DMS 273 treated with DMSO at 0.1 percent for 48 hours (cell line): Measurements from ENCODE around the gene BTBD10.
A peak's percentile ranks its signal among the peaks of the same experiment; 100 is the strongest.
"Not testable (repeated sequence)": the region's sequence is repeated elsewhere in the genome, so short reads cannot be mapped to it uniquely, and the experiment has no call there.

Source experiments
- DNase-seq: peaks from one replicate; lab custom pipeline; 2025; lab: John Stamatoyannopoulos, UW

The BTBD10 gene

DNA sequence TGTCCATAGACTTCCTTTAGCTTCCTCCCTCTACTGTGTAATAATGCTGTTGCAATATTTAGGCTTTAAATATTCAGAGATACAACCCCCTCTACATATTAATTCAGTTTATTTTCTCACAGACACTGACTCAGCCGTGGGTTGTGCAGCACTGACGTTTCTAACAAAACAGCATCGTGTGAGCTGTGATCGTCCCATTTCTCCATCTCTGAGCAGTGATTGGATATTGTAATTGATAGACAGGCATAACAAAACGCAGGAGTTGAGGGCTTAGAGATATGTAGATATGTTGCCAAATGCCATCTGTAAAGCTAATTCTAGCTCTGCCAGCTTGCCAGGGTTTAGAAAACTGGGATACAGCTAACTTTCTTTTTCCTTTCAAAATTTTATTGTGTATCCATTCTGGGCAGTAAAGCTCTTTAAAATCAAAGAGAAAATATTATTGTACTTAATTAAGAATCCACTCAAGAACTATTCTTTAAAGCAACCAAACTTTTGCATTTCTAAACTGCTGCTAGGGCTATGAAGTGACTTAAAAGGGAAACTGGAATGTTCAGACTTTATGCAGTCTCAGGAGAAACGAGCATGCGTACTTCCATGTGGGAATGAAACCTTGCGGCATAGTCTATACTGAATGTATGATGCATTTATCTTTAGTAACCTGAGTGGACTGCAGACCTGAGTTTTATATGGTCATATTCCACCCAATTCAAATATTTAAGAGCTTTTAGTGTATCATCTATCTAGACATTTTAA is 22.7 kb downstream of the BTBD10 start:
- peak; percentile 78 for DNase-seq

DNA sequence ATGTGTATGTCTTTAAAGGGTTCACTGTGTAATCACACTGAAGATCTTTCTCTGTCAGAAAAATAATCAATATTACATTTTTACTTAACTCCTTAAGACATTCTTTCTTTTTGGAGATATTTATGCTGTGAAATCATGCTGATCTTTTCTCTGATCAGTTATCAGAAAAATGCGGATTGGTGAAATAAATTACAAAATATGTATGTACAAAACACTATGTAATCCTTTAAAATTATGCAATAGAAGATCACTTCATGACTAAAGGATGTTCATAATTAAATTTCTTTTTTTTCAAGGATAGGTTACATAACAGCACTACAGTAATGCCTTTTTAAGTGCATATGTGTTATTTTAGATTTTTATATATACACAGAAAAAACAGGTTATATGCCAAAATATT is 24.7 kb downstream of the BTBD10 start:
- DNase-seq, result no peak

DNA sequence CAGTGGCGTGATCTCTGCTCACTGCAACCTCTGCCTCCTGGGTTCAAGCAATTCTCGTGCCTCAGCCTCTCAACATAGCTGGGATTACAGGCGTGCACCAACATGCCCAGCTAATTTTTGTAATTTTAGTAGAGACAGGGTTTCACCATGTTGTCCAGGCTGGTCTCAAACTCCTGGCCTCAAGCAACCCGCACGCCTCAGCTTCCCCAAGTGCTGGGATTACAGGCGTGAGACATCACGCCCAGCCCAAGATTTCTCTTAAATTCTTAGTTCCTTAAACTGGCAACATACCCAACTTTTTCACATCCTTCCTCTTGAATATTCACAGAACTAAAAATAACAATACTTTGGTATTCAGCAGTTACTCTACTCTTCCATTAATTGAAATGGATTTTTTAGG is 26.2 kb downstream of the BTBD10 start:
- not testable (repeated sequence) for DNase-seq

DNA sequence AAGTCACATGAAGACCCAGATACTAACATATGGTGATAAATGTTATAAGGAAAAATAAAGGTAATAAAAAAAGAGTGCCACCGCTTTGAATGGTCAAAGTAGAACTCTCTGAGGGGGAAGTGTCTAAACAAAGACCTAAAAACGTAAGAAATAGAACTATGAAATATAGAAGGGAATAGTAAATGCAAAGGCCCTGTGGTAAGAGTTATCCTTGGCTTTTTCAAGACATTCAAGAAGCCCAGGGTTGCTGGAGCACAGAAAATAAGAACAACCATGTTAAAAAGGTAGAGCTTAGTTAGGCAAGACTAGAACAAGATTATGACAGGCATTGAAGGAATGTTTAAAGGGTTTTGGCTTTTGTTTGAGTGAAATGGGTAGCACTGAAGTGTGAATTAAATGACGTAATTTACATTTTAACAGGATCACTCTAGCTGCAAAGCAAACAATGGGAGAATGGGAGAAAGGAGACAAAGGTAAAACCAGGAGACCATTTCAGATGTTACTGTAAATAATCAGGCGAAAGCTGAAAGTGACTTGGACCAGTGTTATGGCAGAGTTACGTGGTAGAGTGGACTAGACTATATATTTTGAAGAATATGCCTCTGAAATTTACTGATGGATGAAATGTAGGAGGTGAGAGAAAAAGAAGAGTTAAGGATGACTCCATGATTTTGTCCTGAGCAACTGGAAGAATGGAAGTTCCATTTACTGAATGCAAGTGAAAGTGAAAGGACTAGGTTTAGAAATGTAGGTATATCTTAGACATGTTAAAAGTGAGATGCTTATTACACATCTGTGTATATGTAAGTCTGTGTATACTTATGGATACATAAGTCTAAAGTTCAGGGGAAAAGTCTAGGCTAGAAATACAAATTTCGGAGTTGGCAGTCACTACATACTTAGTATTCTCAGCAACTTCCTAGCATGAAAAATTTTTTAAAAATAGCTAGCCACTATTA is 28.5 kb downstream of the BTBD10 start:
- DNase-seq, result no peak

DNA sequence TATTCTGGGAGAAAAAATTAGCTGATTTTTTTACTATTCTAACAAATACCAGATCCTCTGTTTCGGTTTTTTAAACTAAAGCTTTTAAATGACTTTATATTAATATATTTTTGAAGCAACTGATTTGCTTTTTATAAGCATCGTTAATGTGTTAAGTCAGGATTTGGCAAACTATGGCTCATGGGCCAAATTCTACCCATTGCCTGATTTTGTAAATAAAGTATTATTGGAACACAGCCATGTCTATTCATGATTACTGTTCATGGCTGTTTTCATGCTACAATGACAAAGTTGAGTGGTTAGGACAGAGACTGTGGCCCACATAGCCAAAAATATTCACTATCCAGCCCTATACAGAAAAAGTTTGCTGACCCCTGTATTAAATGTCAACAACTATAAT is 29.6 kb downstream of the BTBD10 start:
- no peak for DNase-seq

DNA sequence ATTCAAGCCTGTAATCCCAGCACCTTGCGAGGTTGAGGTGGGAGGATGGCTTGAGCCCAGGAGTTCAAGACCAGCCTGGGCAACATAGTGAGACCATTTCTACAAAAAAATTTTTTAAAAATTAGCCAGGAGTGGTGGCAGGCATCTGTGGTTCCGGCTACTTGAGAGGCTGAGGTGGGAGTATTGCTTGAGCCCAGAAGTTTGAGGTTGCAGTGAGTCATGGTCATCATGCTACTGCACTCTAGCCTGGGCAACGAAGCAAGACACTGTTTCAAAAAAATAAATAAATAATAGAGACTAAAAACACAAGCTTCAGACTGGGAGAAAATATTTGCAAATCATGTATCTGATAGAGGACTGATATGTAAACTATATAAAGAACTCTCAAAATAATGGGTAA is 33.2 kb downstream of the BTBD10 start:
- no peak for DNase-seq

DNA sequence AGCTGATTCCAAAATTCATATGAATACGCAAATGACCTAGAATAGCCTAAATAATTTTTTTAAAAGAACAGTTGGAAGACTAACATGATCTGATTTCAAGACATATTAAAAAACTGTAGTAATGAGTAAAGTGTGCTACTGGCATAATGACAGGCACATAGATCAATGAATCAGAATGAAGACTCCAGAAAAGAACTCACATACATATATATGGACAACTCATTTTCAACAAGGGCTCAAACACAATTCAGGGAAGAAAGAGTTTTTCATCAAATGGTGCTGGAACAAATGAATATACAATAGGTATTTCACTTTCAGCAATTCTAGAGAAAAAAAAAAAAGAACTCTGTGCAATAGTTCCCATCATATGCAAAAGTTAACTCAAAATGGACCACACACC is 33.7 kb downstream of the BTBD10 start:
- no peak for DNase-seq

DNA sequence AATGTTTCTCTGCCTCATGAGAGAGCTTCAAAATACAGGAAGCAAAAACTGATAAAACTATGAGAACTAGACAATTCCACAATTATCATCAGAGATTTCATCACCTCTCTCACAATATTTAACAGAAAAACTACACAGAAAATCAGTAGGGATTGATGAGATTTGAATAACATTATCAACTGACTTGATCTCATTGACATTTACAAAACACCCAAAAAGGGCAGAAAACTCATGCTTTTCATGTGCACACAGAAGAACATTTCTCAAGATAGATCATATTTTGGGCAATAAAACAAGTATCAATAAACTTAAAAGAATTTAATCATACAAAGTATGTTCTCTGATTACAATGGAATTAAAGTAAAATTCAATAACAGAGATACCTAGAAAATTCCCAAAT is 35.6 kb downstream of the BTBD10 start:
- no peak for DNase-seq

DNA sequence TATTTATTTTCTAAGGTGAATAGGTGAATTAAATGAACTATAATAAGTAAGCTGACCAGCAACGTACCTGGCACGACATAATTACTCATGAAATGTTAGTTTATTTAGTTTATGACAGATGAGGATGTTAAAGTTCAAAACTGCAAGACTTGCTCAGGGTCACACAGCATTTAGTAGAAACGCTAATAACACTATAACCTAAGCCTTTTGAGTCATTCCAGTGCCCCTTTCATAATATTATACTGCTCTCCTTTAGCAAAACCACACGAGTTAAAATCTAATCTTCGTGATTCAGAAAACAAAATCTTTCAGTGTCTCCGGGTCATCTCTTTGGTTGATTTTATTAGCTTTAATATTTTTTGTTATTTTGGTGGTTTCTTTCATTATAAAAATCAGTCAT is 39.6 kb downstream of the BTBD10 start:
- DNase-seq, result no peak

DNA sequence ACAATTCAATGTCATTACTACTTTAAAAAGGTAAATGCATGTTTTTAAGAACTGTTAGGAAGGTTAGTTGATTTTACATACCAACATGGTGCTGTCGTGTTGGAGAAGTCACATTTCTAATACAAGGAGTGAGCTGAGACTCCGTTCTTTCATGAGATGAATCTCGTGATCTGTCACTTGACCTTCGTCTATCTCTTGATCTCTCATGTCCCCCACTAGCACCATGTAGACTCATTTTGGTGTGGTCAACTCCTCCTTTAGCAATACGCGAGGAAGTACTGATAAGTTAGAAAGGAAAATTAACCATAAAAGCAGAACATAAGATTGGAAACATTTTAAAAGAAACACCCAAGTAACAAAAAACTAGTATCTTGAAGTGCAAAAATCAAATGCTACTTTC is 41.5 kb downstream of the BTBD10 start:
- DNase-seq, result no peak

DNA sequence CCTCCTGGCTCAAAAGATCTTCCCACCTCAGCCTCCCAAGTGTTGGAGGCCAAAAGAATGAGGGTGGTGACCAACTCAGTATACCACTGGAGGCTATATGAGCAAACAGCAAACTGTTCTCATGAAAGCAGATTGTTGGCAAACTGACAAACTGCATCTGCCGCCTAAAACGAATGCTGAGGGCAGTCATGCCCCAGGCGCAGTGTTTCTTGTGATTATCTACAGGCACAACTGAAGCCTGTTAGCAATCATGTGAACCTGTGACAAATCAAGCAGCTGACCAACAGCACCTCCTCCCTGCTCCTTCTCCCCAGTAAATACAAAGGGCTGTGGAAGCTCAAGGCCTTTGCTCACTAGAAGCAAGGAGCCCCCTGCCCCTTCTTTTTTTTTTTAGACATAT is 47.8 kb downstream of the BTBD10 start:
- no peak for DNase-seq

DNA sequence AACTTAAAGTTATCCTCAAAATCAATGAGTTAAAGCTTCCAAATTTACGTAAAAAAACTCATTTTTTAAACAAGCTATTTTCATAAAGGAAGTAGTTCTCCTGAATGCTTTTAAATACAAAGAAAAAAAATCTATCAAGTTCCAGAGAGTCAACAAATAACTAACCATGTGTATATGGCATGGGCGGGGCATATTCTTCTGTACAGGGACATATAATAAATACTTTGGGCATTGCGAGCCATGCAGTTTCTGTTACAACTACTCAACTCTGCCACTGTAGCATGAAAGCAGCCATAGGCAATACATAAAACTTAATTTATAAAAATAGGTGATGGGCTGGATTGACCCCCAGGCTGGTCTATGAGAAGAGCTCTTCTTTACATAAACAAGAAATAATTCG is 57.8 kb downstream of the BTBD10 start:
- DNase-seq, result no peak

DNA sequence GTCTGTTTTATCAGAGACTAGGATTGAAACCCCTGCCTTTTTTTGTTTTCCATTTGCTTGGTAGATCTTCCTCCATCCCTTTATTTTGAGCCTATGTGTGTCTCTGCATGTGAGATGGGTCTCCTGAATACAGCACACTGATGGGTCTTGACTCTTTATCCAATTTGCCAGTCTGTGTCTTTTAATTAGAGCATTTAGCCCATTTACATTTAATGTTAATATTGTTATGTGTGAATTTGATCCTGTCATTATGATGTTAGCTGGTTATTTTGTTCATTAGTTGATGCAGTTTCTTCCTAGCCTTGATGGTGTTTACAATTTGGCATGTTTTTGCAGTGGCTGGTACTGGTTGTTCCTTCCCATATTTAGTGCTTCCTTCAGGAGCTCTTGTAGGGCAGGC is 64.7 kb downstream of the BTBD10 start:
- DNase-seq, result not testable (repeated sequence)

DNA sequence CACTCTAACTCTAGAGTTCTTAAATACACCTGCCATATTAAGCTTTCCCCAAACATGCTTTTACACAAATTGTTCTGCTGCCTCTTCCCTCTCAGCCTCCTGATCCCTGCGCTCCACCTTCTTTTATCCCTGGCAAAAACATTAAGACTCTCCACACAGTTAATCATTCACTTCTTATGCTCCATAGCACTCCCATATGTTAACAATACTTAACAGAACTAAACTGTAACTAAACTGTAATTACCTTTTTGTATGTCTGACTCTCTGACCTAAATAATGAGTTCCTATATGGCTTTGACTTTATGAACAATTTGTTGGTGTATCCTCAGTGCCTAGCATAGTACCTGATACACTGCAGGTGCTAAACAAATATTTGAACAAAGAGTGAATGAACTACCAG is 71.8 kb downstream of the BTBD10 start:
- DNase-seq, result no peak

DNA sequence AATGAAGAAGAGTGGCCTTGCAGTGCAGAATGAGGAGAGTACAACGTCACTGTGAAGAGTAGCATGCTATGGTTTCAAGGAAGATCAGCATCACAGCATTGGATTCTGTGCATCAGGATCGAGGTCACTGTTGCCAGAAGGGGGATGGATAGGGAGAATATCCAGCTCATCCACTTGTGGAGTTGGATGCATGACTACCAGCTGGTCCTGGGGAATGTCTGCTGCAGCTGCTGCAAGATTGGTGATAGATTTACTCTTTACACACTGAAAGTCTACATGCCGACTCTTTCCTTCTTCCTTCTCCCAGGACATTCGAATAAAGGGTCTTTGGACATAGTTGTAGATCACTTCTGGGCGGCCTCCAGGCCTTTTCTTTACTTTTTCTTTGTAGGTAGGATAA is 74.3 kb downstream of the BTBD10 start:
- no peak for DNase-seq

DNA sequence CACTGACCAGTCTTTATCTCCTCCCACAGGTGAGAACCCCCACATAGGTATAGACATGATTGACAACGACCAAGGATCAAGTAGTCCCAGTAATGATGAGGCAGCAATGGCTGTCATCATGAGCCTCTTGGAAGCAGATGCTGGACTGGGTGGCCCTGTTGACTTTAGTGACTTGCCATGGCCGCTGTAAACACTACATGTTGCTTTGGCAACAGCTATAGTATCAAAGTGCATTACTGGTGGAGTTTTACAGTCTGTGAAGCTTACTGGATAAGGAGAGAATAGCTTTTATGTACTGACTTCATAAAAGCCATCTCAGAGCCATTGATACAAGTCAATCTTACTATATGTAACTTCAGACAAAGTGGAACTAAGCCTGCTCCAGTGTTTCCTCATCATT is 76.5 kb downstream of the BTBD10 start:
- no peak for DNase-seq

DNA sequence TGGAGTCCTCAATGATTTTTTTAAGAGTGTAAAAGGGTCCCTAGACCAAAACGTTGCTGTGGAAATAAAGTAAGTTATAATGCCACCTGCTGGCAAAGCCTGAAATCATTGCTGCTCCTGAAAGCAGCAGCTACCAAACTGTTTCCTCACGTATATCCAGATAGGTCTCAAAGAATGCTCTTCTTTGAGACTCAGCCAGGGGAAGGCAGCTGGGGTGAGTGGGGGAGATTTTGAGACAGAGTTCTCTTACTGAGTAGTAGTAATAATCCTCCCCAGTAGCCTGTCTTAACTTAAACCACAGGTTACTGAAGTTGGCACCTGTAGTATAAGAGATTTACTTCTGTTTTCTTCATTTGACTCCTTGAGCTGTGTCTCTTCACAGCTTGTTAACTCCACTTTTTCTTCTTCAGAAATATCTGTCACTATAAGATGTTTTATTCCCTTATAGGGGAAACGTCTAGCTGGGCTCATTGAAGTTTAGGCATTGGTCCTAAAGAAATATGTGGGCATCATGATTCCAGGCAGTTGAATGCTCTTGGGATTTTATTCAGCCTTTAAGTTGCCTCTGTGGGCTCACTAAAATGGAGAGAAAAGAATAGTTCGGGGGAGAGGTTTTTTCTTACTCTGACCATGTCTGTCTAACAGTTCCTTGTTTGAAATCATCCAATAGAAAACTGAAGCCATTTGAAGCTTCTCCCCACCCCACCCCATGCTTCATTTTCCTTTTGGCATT is 77.9 kb downstream of the BTBD10 start:
- no peak for DNase-seq

DNA sequence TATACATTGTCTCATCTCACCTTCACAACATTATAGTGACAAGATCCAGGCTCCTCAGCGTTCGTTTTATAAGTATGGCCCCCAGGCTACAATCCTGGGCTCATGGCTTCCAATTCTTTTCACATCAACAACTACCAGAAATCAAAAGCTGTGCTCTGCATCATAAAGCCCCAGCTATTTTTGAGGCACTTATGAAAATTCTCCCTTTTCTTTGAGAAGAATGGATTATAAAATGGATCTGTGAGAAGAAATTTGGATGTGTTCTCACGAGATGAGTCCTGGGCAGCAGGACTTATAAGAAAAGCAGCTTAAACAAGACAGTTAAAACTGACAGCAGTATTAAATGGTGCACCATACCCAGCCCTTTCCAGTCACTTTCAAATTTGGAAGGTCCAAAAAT is 80.3 kb downstream of the BTBD10 start:
- DNase-seq, result no peak

DNA sequence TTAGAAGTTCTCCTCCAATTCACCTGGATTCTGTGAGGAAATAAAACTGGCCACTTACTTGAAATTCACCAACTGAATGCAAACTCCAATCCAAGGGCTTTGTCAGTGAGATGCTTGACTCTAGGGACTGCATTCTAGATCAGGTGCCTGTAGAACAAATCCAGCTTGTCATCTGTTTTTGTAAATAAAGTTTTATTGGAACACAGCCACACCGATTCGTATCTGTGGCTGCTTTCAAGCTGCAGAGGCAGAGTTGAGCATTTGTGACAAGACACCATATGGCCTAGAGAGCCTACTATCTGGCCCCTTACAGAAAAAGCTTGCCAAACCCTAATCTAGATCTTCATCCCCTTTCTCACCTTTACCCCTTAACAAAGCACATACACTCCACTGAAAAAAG is 82.3 kb downstream of the BTBD10 start:
- no peak for DNase-seq

DNA sequence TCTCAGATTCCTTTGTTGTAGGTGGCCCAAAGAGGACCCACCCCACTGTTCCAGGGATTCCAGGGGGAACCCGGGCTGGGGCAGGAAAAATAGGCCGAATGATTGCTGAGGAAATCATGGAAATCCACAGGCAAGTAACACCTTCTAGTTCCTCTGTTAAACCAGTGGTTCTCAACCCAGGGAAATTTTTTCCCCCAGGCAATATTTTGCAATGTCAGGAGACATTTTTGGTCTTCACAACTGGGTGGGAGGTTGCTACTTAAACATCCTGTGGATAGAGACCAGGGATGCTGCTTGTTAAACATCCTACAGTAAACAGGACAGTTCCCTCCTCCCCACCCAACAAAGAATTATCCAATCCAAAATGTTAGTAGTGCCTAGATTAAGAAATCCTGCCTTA is 84.7 kb downstream of the BTBD10 start:
- no peak for DNase-seq

DNA sequence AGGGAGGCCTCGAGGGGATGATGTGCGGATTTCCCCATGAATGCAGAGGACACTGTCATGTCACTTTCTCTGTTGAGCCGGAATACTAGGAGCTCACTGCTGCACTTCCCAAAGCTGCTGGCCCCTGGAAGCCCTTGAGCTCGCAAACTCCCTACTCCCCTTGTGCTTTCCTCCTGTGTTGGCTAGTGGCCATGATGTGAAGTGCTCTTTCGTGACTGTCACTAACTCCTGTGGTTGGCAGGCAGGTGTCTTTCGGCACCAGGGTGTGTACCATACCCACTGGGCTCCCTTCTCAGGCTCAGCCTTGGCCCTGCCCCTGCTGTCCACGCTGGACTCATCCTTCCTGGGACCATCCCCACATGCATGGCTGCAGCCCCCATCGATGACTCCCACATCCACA is 86.2 kb downstream of the BTBD10 start:
- peak; percentile 1 for DNase-seq

DNA sequence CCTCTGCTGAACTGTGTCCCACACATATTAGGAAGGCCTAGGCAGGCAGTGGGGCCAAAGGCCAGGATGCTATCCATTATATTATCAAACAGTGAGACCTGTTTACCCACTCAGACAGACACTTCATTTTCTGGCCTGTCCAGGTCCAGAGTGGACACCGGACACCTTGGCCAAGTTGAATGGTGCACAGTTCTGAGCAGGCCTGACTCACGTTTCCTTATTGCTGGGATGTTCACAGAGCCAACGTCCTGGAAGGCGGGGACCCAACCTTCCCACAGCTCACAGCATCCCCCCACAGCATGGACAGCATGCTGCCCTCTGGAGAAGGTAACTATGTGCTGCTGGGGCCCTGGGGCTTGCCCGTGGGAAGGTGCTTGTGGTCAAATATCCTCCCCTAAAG is 86.6 kb downstream of the BTBD10 start:
- DNase-seq, result no peak

DNA sequence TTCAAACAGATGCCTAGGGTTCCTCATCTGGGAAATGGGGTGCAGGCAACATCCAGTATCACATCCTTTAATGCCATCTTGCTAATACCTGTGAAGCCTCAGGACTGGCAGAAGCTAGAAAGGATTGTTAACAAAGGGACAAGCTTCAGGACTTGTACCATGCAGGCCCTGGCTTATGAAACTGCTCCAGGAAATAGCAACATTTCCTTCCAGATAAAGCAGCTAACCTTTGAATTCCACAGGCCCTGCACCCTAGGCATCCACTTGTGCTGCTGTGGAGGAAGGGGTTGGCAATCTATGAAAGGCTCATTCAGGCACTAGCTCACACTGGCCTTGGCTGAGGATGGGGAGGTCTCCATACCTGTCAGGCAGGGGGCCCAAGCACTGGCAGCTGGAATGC is 87.2 kb downstream of the BTBD10 start:
- no peak for DNase-seq
